HepG2 (cell line): Measurements from ENCODE around the gene GRAMD1A. TPM values are rescaled to one million over a fixed set of nuclear protein-coding genes. Genes with fewer than 3 reads are reported as not detected.
A peak's percentile ranks its signal among the peaks of the same experiment; 100 is the strongest.

ENCODE experiments used
- CC2D1A ChIP-seq: sonication (generic); formaldehyde crosslinking; IDR thresholded peaks from 2 replicates; pipeline ENCODE4 v1.8.1; 2023; ENCODE audit warnings: mild to moderate bottlenecking, missing genetic modification reagents
- CCAR2 ChIP-seq: fragments of 200-400 bp; formaldehyde crosslinking; optimal IDR thresholded peaks from 2 replicates; pipeline ENCODE3; 2018; ENCODE audit warnings: low read depth, mild to moderate bottlenecking, low read length, moderate library complexity
- CEBPG ChIP-seq: IDR thresholded peaks from 2 replicates; pipeline ENCODE4 v1.6.1; 2016
- HOXA5 ChIP-seq: sonication (generic); formaldehyde crosslinking; IDR thresholded peaks from 2 replicates; pipeline ENCODE4 v1.4.0; 2020; ENCODE audit warnings: missing genetic modification reagents
- MAZ ChIP-seq, 2 experiments: sonication (generic) in 1 of 2; formaldehyde crosslinking in 1 of 2; IDR thresholded peaks; 2 replicates each; pipeline versions ENCODE4 v1.5.0 to v1.6.1; 2012 to 2020; ENCODE audit warnings: low read depth in 2 of 2, mild to moderate bottlenecking in 2 of 2, borderline replicate concordance in 1 of 2, improper control_type of control experiment in 1 of 2, low read length in 1 of 2, missing genetic modification reagents in 1 of 2, moderate library complexity in 1 of 2
- NCOA5 ChIP-seq: sonication (generic); formaldehyde crosslinking; IDR thresholded peaks from 2 replicates; pipeline ENCODE4 v1.4.0; 2020; ENCODE audit warnings: missing genetic modification reagents
- NFKB2 ChIP-seq: sonication (generic); formaldehyde crosslinking; IDR thresholded peaks from 2 replicates; pipeline ENCODE4 v1.4.0; 2020; ENCODE audit warnings: missing genetic modification reagents, borderline replicate concordance
- POLR2G ChIP-seq: fragments of 200-400 bp; formaldehyde crosslinking; IDR thresholded peaks from 2 replicates; pipeline ENCODE4 v1.6.1; 2018; ENCODE audit warnings: mild to moderate bottlenecking, low read depth, low read length, moderate library complexity
- RCOR2 ChIP-seq: IDR thresholded peaks from 2 replicates; pipeline ENCODE4 v1.6.1; 2016; ENCODE audit warnings: missing biosample characterization, missing genetic modification reagents
- SPEN ChIP-seq: sonication (generic); formaldehyde crosslinking; IDR thresholded peaks from 2 replicates; pipeline ENCODE4 v1.5.1; 2020; ENCODE audit warnings: low read depth, mild to moderate bottlenecking, missing genetic modification reagents
- ZNF30 ChIP-seq: sonication (generic); formaldehyde crosslinking; IDR thresholded peaks from 2 replicates; pipeline ENCODE4 v1.5.0; 2020; ENCODE audit warnings: mild to moderate bottlenecking, missing genetic modification reagents
- ZNF317 ChIP-seq: sonication (generic); formaldehyde crosslinking; IDR thresholded peaks from 2 replicates; pipeline ENCODE4 v1.5.0; 2020; ENCODE audit warnings: mild to moderate bottlenecking, missing genetic modification reagents
- polyA plus RNA-seq, 8 experiments: library from polyadenylated mRNA; depleted of rRNA in 3 of 8; stranded (reverse) in 7 of 8; unstranded in 1 of 8; fragments of >200 nt; fragmentation: Illumina TruSeq in 4 of 8; extraction: Trizol in 4 of 8; gene quantifications; 2 replicates each; pipeline versions ENCODE4 v1.2.1 to v1.2.3, GENCODE V29; 2011 to 2016; ENCODE audit warnings: low read depth in 4 of 8, missing spikeins in 1 of 8, mixed read lengths in 1 of 8; ENCODE audit not compliant: insufficient read depth in 1 of 8
- total RNA-seq, 5 experiments: library from RNA; depleted of rRNA; stranded (reverse); fragments of >200 nt; fragmentation: Illumina TruSeq; extraction: Trizol; gene quantifications; 2 replicates each; pipeline ENCODE4 v1.2.3, GENCODE V29; 2016; ENCODE audit warnings: low read depth in 1 of 5
- TF ChIP-seq, protein P1 (sequence below): sonication (generic); formaldehyde crosslinking; IDR thresholded peaks from one replicate; pipeline ENCODE4 v1.5.1; 2020; ENCODE audit warnings: mild to moderate bottlenecking, missing genetic modification reagents; ENCODE audit errors: not compliant biosample characterization
- TF ChIP-seq, protein P2 (sequence below): sonication (generic); formaldehyde crosslinking; IDR thresholded peaks from 2 replicates; pipeline ENCODE4 v1.5.0; 2020; ENCODE audit warnings: mild to moderate bottlenecking, missing genetic modification reagents
- TF ChIP-seq, protein P3 (sequence below): sonication (generic); formaldehyde crosslinking; IDR thresholded peaks from 2 replicates; pipeline ENCODE4 v1.4.0; 2020; ENCODE audit warnings: mild to moderate bottlenecking, missing genetic modification reagents, borderline replicate concordance

Gene GRAMD1A
- total and polyA plus RNA-seq, 2 of the 13 experiments (the other 11 are each of a cell fraction or from before 2014, with no cell fraction given) = 14.7 to 181 TPM

DNA sequence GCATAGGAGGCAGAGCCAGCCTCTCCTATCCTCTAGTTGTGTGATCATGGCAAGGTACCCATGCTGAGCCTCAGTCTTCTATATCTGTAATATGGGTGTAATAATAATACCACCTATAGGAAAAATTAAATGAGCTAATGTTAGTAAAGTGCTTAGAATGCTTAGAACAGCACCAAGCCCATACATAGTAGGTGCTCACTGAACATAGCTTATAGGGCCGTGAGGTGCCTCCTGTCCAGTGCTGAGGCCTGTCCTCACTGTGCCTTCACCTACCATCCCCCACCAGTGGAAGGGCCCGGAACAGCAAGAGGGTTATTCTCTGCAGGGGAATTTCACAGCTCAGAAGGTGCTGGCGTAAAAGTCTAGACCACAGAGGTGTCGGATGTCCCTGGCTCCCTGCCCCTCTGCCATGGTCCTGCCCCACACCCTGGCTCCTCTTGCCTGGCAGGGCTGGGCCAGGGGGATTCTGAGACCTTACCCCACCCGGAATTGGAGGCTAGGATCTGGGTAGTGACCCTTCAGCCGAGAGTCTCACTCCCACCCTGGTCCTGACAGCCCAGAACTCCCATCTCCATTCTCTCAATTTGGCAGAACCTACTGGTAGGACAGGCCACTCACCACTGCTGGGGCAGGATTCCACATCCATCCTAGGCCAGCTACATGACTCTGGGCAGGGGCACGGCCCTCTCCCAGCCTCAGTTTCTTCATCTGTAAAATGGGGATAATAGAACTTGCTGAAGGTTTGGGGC is 27.9 kb downstream of the GRAMD1A start (continued):
- TF ChIP-seq, protein P1, sequence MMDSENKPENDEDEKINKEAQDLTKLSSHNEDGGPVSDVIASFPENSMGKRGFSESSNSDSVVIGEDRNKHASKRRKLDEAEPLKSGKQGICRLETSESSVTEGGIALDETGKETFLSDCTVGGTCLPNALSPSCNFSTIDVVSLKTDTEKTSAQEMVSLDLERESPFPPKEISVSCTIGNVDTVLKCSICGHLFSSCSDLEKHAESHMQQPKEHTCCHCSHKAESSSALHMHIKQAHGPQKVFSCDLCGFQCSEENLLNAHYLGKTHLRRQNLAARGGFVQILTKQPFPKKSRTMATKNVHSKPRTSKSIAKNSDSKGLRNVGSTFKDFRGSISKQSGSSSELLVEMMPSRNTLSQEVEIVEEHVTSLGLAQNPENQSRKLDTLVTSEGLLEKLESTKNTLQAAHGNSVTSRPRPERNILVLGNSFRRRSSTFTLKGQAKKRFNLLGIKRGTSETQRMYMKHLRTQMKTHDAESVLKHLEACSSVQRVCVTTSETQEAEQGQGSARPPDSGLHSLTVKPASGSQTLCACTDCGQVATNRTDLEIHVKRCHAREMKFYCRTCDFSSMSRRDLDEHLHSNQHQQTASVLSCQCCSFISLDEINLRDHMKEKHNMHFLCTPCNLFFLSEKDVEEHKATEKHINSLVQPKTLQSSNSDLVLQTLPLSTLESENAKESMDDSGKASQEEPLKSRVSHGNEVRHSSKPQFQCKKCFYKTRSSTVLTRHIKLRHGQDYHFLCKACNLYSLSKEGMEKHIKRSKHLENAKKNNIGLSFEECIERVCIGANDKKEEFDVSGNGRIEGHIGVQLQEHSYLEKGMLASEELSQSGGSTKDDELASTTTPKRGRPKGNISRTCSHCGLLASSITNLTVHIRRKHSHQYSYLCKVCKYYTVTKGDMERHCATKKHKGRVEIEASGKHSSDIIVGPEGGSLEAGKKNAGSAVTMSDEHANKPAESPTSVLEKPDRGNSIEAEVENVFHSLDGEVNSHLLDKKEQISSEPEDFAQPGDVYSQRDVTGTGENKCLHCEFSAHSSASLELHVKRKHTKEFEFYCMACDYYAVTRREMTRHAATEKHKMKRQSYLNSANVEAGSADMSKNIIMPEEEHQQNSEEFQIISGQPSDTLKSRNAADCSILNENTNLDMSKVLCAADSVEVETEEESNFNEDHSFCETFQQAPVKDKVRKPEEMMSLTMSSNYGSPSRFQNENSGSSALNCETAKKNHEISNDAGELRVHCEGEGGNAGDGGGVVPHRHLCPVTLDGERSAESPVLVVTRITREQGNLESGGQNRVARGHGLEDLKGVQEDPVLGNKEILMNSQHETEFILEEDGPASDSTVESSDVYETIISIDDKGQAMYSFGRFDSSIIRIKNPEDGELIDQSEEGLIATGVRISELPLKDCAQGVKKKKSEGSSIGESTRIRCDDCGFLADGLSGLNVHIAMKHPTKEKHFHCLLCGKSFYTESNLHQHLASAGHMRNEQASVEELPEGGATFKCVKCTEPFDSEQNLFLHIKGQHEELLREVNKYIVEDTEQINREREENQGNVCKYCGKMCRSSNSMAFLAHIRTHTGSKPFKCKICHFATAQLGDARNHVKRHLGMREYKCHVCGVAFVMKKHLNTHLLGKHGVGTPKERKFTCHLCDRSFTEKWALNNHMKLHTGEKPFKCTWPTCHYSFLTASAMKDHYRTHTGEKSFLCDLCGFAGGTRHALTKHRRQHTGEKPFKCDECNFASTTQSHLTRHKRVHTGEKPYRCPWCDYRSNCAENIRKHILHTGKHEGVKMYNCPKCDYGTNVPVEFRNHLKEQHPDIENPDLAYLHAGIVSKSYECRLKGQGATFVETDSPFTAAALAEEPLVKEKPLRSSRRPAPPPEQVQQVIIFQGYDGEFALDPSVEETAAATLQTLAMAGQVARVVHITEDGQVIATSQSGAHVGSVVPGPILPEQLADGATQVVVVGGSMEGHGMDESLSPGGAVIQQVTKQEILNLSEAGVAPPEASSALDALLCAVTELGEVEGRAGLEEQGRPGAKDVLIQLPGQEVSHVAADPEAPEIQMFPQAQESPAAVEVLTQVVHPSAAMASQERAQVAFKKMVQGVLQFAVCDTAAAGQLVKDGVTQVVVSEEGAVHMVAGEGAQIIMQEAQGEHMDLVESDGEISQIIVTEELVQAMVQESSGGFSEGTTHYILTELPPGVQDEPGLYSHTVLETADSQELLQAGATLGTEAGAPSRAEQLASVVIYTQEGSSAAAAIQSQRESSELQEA (CRISPR knock-in tag) = no peak
- TF ChIP-seq SPEN (CRISPR knock-in tag) = no peak
- 0 out of 2 replicates have a peak, but pooled peaks have one; percentile 24 for TF ChIP-seq POLR2G
- no peak for TF ChIP-seq NCOA5 (CRISPR knock-in tag)
- TF ChIP-seq NFKB2 (CRISPR knock-in tag) = no peak
- TF ChIP-seq CC2D1A (CRISPR knock-in tag) = no peak
- TF ChIP-seq CCAR2 = no peak
- no peak for TF ChIP-seq CEBPG (CRISPR knock-in tag)
- no peak for TF ChIP-seq MAZ (IDR thresholded peaks at IDR 0.05; ENCODE audit: borderline replicate concordance, low read depth, low read length)
- no peak for TF ChIP-seq MAZ (CRISPR knock-in tag; IDR thresholded peaks at IDR 0.05; ENCODE audit: low read depth)
- TF ChIP-seq, protein P2, sequence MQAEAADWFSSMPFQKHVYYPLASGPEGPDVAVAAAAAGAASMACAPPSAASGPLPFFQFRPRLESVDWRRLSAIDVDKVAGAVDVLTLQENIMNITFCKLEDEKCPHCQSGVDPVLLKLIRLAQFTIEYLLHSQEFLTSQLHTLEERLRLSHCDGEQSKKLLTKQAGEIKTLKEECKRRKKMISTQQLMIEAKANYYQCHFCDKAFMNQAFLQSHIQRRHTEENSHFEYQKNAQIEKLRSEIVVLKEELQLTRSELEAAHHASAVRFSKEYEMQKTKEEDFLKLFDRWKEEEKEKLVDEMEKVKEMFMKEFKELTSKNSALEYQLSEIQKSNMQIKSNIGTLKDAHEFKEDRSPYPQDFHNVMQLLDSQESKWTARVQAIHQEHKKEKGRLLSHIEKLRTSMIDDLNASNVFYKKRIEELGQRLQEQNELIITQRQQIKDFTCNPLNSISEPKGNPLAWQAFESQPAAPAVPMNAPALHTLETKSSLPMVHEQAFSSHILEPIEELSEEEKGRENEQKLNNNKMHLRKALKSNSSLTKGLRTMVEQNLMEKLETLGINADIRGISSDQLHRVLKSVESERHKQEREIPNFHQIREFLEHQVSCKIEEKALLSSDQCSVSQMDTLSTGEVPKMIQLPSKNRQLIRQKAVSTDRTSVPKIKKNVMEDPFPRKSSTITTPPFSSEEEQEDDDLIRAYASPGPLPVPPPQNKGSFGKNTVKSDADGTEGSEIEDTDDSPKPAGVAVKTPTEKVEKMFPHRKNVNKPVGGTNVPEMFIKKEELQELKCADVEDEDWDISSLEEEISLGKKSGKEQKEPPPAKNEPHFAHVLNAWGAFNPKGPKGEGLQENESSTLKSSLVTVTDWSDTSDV (CRISPR knock-in tag) = no peak
- TF ChIP-seq HOXA5 (CRISPR knock-in tag) = no peak
- TF ChIP-seq, protein P3, sequence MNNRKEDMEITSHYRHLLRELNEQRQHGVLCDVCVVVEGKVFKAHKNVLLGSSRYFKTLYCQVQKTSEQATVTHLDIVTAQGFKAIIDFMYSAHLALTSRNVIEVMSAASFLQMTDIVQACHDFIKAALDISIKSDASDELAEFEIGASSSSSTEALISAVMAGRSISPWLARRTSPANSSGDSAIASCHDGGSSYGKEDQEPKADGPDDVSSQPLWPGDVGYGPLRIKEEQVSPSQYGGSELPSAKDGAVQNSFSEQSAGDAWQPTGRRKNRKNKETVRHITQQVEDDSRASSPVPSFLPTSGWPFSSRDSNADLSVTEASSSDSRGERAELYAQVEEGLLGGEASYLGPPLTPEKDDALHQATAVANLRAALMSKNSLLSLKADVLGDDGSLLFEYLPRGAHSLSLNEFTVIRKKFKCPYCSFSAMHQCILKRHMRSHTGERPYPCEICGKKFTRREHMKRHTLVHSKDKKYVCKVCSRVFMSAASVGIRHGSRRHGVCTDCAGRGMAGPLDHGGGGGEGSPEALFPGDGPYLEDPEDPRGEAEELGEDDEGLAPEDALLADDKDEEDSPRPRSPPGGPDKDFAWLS (CRISPR knock-in tag) = no peak
- TF ChIP-seq RCOR2 (CRISPR knock-in tag) = 0 out of 2 replicates have a peak, but pooled peaks have one; percentile 5
- TF ChIP-seq ZNF317 (CRISPR knock-in tag) = no peak
- no peak for TF ChIP-seq ZNF30 (CRISPR knock-in tag)
